GM20000 (cell line): ENCODE measurements around the gene UBALD2.
"Not testable (repeated sequence)": the region's sequence is repeated elsewhere in the genome, so short reads cannot be mapped to it uniquely, and the experiment has no call there.

Source experiments
- DNase-seq: peaks from one replicate; pipeline ENCODE4 v3.0.0; 2012; ENCODE audit warnings: low spot score
- CTCF ChIP-seq: IDR thresholded peaks from 2 replicates; pipeline ENCODE4 v1.5.1; 2012; ENCODE audit warnings: mild to moderate bottlenecking, control low read depth; ENCODE audit errors: extremely low read depth, missing control alignments

Gene UBALD2

DNA sequence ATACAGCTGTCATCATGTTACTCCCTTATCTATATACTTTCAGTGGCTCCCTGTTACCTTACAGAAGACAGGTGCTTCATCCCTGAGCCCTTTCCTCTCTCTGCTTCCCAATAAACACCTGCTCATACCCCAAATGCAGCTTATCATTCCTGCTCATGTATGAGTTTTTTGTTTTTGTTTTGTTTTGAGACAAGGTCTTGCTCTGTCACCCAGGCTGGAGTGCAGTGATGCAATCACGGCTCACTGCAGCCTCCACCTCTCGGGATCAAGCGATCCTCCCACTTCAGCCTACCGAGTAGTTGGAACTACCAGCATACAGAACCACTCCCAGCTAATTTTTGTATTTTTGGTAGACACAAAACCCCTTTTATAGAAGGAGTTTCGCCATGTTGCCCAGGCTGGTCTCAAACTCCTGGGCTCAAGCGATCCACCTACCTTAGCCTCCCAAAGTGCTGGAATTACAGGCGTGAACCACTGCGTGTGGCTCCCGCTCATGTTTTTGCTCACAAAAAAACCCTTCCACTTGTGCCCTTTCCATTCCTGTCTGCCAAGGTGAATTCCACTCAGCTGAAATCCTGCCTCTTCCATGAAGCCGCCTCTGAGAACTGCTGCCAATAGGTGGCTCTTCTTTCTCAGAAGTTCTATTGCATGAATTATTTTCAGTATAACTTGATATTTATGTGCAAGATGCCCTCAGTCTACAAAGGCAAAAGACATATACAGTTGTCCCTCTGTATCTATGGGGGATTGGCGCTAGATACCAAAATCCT, 16.9 kb upstream of the UBALD2 start:
- TF ChIP-seq CTCF: no peak
- no peak for DNase-seq

GRCh38 chr17:76250141-76250540, 15.0 kb upstream of the UBALD2 start:
- no peak for TF ChIP-seq CTCF
- no peak for DNase-seq

- DNase-seq: no peak
- no peak for TF ChIP-seq CTCF
Observed at GRCh38 chr17:76251478-76252039, 13.6 kb upstream of the UBALD2 start.

DNA sequence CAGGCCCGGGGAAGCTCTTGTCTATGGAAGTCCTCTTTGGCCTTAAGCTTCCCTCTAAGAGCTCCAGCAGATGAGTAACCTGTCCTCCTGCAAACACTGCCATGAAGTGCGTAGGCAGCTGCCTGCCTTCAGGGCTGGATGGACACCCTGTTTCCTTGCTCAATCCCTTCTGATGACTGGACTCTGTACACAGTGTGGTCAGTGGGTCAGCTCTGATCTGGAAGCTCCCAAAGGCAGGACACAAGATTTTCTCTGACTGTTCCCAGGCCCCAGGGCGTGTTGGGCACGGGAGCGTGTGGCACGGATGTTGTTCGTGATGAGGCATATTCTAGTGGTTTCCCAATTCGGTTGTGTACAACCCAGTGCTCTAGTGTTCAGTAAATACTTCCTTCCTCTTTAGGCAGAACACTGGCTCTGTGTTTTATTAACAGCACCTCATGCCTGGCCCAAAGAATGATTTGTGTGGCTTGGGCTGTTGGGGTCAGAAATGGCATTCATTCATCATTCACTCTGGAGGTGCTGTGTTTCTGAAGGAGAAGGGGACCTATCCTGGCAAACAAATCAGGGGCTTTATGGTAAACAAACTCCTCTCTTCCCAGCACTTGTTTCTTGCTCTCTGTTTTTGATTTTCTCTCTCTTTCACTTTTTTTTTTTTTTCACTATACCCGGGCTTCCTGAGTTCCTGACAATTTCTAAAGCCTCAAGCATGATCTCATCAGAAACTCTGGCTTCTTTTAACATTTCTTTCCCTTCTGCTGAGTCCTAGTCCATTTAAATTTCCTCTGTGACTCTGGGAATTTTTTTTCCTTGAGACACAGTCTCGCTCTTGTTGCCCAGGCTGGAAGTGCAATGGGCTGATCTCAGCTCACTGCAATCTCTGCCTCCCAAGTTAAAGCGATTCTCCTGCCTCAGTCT, 12.9 kb upstream of the UBALD2 start:
- TF ChIP-seq CTCF: no peak
- DNase-seq: no peak

DNA sequence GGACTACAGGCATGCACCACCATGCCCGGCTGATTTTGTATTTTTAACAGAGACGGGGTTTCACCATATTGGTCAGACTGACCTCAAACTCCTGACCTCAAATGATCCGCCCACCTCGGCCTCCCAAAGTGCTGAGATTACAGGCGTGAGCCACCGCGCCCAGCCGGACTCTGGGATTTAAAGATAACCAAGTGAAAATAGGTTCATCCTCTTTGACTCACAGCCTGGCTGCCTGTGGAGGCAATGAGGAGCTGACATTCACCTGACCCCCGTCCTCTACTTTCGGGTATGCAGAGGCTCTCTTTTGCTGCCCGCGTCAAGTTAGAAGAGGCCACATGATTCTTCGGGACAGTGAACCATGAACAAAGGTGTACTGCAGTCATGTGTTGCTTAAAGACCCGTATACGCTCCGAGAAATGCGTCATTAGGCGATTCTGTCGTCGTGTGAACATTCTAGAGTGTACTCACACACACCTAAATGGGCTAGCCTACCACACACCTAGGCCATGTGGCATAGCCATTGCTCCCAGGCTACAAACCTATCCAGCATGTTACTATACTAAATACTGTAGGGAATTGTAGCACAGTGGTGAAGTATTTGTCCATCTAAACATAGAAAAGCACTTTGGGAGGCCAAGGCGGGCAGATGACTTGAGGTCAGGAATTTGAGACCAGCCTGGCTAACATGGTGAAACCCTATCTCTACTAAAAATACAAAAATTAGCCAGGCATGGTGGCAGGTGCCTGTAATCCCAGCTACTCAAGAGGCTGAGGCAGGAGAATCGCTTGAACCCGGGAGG, 12.0 kb upstream of the UBALD2 start:
- not testable (repeated sequence) for DNase-seq

GRCh38 chr17:76253841-76254240, 11.3 kb upstream of the UBALD2 start:
- TF ChIP-seq CTCF: no peak
- DNase-seq: no peak

DNA sequence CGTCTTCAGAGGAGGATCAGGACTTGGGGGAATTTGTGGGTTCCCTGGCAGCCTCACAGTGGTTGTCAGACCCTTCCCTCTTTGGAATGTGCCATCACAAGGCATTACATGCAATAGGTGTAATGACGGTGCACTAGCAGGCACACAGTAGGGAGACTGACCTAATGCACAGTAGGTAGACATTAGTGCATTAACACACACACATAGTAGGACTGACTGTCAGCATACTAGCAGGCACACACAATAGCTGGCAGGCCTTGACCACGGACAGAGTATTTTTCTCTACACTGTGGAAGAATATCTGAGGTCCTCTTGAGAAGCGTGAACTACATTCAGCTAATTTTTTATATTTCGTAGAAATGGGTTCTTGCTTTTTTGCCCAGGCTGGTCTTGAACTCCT, 10.9 kb upstream of the UBALD2 start:
- TF ChIP-seq CTCF: no peak
- DNase-seq: no peak
